Skin epidermis (tissue), 12 donors: ENCODE data around the gene RASSF3.
A peak's percentile ranks its signal among the peaks of the same experiment; 100 is the strongest.
"Not testable (repeated sequence)": the region's sequence is repeated elsewhere in the genome, so short reads cannot be mapped to it uniquely, and the experiment has no call there.

ENCODE experiments used
- H3K27ac ChIP-seq, 21 experiments: fragments of 200-600 bp; sonication (generic) in 11 of 21; one replicate each; pipeline ENCODE4 v1.5.0; 2020; ENCODE audit warnings: mild to moderate bottlenecking in 3 of 21, inconsistent platforms in 2 of 21, moderate library complexity in 2 of 21
- H3K4me3 ChIP-seq, 7 experiments: fragments of 200-600 bp; sonication (generic) in 2 of 7; one replicate each; pipeline ENCODE4 v1.5.0; 2020; ENCODE audit warnings: inconsistent platforms in 2 of 7, mild to moderate bottlenecking in 2 of 7, moderate library complexity in 1 of 7

The RASSF3 gene

DNA sequence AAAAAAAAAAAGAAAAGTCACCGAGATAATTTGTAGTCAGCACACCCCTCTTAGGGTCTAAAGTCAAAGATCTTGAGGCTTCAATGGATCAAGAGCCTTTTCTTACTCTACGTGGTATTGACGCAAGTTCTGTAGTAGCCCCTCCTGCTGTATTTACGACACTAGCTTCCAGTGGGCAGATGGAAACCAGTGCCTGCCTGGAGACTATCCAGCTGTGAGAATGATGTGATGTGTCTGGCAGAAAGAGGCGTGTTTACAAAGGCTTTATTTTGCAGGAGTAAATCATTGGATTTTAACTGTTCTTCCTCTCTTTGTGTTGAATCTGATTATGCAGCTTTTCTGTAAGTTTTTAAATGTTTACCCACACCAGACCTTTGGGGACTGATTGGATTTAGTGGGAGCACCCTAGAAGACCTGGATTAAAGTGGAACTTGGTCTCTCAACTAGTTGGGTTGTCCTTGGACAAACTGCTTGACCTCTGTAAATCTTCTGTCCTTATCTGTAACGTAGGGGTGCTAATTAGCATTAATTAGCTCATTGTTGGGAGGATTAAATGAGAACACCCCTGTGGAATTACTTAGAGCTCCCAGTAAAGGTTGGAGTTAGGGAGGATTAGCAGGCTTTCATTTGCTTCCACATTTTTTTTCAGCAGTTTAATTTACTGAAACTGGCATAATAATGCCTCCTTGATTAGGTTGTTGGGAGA is 72.4 kb downstream of the RASSF3 start:
- H3K27ac ChIP-seq: peak overlapping the region in 5 of 21 experiments; percentile 20 to 69 (median 25)
- H3K4me3 ChIP-seq: no peak overlapping the region

- H3K27ac ChIP-seq: peak overlapping the region in 7 of 21 experiments; percentile 2 to 69 (median 35)
Measured at GRCh38 chr12:64683816-64684543, 73.7 kb downstream of the RASSF3 start.

GRCh38 chr12:64685050-64685449 is 74.8 kb downstream of the RASSF3 start:
- peak overlapping the region in 9 of 21 experiments; percentile 2 to 69 (median 41) for H3K27ac ChIP-seq
- no peak overlapping the region for H3K4me3 ChIP-seq

More at GRCh38 chr12:64683816-64684543, 73.7 kb downstream of the RASSF3 start:
- H3K4me3 ChIP-seq: no peak overlapping the region

DNA sequence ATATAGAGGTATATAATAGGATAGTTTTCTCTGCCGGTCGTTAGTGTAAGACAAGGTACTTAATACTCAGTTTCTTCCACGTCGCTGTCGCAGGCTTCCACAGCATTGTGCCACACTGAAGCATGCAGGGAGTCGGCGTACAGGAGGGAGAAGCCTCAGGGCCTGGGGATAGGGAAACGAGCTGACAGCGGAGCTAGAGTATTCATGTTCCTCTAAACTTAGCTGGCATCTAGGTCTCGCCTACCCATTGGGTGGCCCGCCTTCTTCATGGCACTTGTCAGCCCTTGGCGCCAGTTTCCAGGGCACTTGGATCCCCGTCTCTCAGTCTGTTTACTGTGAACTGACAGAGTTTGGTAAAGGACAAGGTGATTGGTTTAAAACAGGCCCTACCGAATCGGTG is 75.3 kb downstream of the RASSF3 start:
- Histone ChIP-seq H3K4me3 (no peak overlapping the region), H3K27ac (peak overlapping the region in 8 of 21 experiments; percentile 10 to 69 (median 43))

DNA sequence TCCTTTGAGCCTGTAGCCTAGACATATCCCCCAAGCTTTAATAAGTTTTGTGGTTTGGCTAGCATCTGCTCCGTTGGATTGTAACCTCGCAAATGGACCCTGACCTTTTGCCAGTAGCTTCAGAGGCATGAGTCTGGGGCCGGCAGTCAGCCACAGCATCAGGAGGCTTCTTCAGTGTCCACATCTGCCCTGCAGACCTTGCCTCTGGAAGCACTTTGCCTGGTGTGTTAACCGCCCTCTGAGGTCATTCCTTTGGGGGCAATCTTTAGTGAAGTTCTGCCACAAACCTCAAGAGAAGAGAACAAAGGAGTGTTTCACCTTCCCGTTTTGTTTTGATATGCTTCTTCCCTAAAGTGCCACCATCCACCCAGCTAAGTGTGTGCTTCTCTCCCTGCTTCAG is 77.5 kb downstream of the RASSF3 start:
- H3K4me3 ChIP-seq: no peak overlapping the region
- H3K27ac ChIP-seq: peak overlapping the region in 7 of 21 experiments; percentile 21 to 72 (median 56)

DNA sequence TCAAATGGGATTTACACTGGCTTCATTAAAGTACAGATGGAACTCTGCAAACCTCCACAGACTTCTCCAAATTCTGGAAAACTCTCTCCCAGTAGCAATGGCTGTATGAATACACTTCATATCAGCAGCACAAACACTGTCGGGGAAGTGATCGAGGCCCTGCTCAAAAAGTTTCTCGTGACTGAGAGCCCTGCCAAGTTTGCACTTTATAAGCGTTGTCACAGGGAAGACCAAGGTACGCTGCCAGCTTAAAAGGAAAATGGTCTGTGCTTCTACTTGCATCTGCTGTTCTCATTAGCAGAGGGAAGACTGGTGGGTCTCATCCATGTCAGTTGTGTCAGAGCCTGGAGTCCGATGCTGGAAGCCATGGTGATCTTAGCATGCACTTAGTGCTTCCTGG is 77.9 kb downstream of the RASSF3 start:
- H3K27ac ChIP-seq: peak overlapping the region in 7 of 21 experiments; percentile 21 to 72 (median 56)
- no peak overlapping the region for H3K4me3 ChIP-seq

GRCh38 chr12:64688715-64689114 is 78.4 kb downstream of the RASSF3 start:
- Histone ChIP-seq H3K27ac (peak overlapping the region in 2 of 21 experiments; percentile 56 to 60), H3K4me3 (no peak overlapping the region)

GRCh38 chr12:64690236-64690635 is 79.9 kb downstream of the RASSF3 start:
- H3K27ac ChIP-seq, H3K4me3 ChIP-seq: not testable (repeated sequence)

GRCh38 chr12:64691227-64691794 is 81.0 kb downstream of the RASSF3 start:
- H3K27ac ChIP-seq: no peak overlapping the region
- no peak overlapping the region for H3K4me3 ChIP-seq

DNA sequence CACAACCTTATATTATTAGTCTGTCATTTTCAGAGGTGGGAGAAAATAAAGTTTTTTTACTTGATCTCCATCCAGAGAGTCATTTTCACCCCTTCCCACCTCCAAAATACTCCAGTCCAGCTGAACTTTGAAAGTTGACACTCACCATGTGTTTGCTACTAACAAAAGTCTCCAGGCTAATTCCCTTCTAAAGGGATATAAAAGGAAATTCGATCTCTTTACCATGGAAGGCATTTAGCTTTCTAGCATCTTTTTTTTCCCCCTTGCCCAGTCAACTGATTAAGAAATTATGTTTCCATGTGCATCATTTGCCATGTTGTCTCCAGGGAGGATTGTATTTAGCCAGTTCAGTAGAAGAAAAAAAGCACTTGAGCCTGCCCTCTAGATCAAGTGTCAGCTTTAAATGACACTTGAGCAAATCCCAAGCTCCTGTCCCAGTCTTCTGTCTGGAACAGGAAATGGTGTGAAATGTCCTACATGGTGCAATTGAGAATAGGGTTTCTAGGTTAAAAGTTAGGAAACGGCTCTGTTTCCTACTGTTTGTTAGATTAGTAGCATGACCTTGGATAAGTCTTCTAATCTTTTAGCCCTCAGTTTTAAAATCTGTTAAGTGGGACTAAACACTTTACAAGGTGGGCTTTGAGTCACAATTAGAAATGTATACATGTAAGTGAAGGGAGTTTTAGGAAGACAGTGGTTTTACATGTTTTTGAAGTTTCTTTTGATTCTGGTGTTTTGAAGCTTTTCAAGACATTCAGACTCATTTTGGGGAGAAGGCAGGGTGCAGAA is 81.7 kb downstream of the RASSF3 start:
- Histone ChIP-seq H3K4me3 (no peak overlapping the region), H3K27ac (no peak overlapping the region)

DNA sequence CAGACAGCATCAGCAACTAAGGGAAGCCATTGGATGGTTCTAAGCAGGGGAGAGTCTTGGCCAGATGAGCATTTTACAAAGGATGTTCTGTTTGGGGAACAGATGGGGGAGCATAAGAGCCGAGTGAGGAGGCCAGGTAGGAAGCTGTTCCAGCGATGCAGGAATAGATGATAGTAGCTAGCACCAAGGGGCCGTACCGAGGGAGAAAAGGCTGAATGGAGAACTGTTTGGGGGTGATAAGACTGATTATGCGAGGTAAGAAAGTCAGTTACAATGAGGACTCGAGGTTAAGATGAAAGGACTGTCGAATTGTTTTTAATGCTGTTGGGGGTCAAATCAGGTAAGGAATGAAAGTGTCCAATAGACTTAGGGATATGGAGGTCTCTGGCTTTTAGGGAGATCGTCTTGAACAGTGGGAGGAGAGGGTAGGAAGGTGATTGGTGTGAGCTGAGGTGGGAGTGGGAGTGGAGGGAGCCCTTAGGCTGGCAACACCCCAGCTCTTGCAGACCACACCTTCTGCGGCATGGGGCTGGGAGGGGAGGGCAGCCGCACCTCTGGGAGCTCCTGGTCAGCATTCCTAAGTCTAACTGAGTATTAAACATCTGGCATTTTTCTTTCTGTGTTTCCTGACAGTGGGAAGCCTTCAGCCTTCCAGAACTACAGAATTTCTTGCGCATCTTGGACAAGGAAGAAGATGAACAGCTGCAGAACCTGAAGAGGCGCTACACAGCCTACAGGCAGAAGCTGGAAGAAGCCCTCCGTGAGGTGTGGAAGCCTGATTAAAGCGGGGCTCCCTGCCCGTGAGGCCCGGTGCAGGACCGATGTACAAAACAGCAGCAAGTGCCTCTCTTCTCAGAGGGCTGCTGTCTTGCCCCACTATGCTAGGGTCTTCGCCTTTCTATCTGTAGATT is 84.1 kb downstream of the RASSF3 start:
- no peak overlapping the region for H3K4me3 ChIP-seq
- H3K27ac ChIP-seq: peak overlapping the region in 1 of 21 experiments; percentile 20

GRCh38 chr12:64695550-64695949 is 85.3 kb downstream of the RASSF3 start:
- H3K27ac ChIP-seq: peak overlapping the region in 1 of 21 experiments; percentile 52
- no peak overlapping the region for H3K4me3 ChIP-seq

- H3K27ac ChIP-seq: peak overlapping the region in 1 of 21 experiments; percentile 52
Measured at GRCh38 chr12:64696080-64696741, 85.9 kb downstream of the RASSF3 start.

DNA sequence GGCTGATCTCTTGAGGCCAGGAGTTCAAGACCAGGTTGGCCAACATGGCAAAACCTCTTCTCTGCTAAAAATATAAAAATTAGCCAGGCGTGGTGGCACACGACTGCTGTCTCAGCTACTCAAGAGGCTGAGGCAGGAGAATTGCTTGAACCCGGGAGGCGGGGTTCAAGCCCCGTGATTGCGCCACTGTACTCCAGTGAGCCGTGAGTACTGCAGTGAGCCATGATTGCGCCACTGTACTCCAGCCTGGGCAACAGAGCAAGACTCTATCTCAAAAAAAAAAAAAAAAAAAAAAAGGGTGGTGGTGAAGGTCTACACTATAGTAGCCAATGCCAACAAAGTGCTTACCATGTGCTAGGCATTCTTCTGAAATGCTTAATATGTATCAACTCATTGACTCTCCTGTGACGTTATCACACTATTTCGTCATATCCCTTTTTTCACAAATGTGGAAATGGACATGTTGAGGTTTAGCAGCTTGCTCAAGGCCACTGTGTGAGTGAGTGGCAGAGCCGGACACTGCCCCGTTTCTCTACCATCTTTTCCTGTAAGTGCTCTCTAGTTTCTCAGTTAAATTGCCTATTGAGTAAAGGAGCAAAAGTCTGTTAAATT is 89.3 kb downstream of the RASSF3 start:
- Histone ChIP-seq H3K4me3 (no peak overlapping the region), H3K27ac (no peak overlapping the region)

More at GRCh38 chr12:64696080-64696741, 85.9 kb downstream of the RASSF3 start:
- H3K4me3 ChIP-seq: no peak overlapping the region

GRCh38 chr12:64700532-64700931 is 90.2 kb downstream of the RASSF3 start:
- H3K27ac ChIP-seq: peak overlapping the region in 3 of 21 experiments; percentile 2 to 18 (median 7)

GRCh38 chr12:64701283-64701682 is 91.0 kb downstream of the RASSF3 start:
- H3K4me3 ChIP-seq: no peak overlapping the region
- peak overlapping the region in 3 of 21 experiments; percentile 2 to 47 (median 18) for H3K27ac ChIP-seq

More at GRCh38 chr12:64700532-64700931, 90.2 kb downstream of the RASSF3 start:
- no peak overlapping the region for H3K4me3 ChIP-seq

DNA sequence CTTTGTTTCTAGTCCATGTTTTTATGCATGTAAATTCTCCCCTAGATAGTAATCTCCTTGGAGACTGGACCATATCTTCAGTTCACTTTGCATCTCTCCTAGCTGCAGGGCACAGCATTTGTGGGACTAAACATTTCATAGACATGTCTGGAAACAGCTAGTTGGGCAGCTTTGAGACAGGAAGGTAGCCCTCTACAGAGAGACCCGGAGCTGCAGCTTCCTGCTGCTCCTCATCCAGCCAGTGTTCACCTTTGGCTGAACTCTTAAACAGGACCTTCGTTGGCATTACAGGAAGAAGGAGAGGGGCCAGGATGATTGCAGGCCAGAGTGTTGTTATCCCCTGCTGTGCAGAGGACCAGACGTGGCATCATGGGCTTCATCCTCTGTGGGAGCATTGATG is 96.0 kb downstream of the RASSF3 start:
- Histone ChIP-seq H3K27ac (no peak overlapping the region), H3K4me3 (no peak overlapping the region)

- no peak overlapping the region for H3K27ac ChIP-seq
- no peak overlapping the region for H3K4me3 ChIP-seq
Measured at GRCh38 chr12:64706857-64707256, 96.6 kb downstream of the RASSF3 start.
